Measurements from ENCODE around the gene SLC17A2. TPM values are rescaled to one million over a fixed set of nuclear protein-coding genes. Genes with fewer than 3 reads are reported as not detected.

Gene SLC17A2
- total RNA-seq, 1 donor from 2014 or later: not detected

- intact Hi-C loops (cut with DNase I): no loop called here
- no peak for DNase-seq (ENCODE audit: low spot score)
Observed at GRCh38 chr6:25863360-25863759, 67.1 kb downstream of the SLC17A2 start.

Other genes with a start within 250 kb of the SLC17A2 start
- not detected for gene SLC17A4, start 175.9 kb downstream of the SLC17A2 start, total RNA-seq
- gene SLC17A1, start 98.6 kb downstream of the SLC17A2 start, total RNA-seq: not detected
- not detected for gene SLC17A3, start 56.4 kb downstream of the SLC17A2 start, total RNA-seq
- 2.5 TPM for gene TRIM38, start 32.1 kb upstream of the SLC17A2 start, total RNA-seq
- 2.4 TPM for gene HFE, start 156.7 kb upstream of the SLC17A2 start, total RNA-seq

Measured in cardiac septum (tissue), 1 donor.